ENCODE results near the gene GSTA5. TPM values are rescaled to one million over a fixed set of nuclear protein-coding genes. Genes with fewer than 3 reads are reported as not detected.
"Not testable (repeated sequence)": the region's sequence is repeated elsewhere in the genome, so short reads cannot be mapped to it uniquely, and the experiment has no call there.

Gene GSTA5
- total RNA-seq, 1 donor from 2014 or later, result not detected

GRCh38 chr6:52868240-52868639 lies 27.6 kb upstream of the GSTA5 start:
- intact Hi-C loops (cut with DNase I), result no loop called here
- no peak for TF ChIP-seq CTCF (IDR thresholded peaks at IDR 0.05)

GRCh38 chr6:52861151-52861550 lies 20.5 kb upstream of the GSTA5 start:
- DNase-seq, result peak; percentile 66
- H3K9me3 ChIP-seq; ATAC-seq; H3K4me1 ChIP-seq; H3K27ac ChIP-seq; H3K27me3 ChIP-seq; intact Hi-C loops (cut with DNase I); H3K36me3 ChIP-seq; H3K4me3 ChIP-seq: not testable (repeated sequence)

More at GRCh38 chr6:52868240-52868639, 27.6 kb upstream of the GSTA5 start:
- no peaks in the 10 kb centered on the region for H3K4me1 ChIP-seq
- H3K36me3 ChIP-seq, result no peaks in the 10 kb centered on the region
- no peak overlapping the region for H3K27ac ChIP-seq
- no peaks in the 10 kb centered on the region for H3K27me3 ChIP-seq
- H3K4me3 ChIP-seq, result no peak overlapping the region
- DNase-seq (no peak), ATAC-seq (no peak)
- H3K9me3 ChIP-seq, result no peaks in the 10 kb centered on the region

- Histone ChIP-seq H3K36me3 (no peaks in the 10 kb centered on the region), H3K4me3 (no peak overlapping the region), H3K27ac (no peak overlapping the region), H3K9me3 (no peaks in the 10 kb centered on the region), H3K4me1 (no peaks in the 10 kb centered on the region), H3K27me3 (no peaks in the 10 kb centered on the region)
- intact Hi-C loops (cut with DNase I), result no loop called here
- TF ChIP-seq CTCF (IDR thresholded peaks at IDR 0.05), result no peak
- no peak for ATAC-seq
- no peak for DNase-seq
Measured at GRCh38 chr6:52858416-52858815, 17.8 kb upstream of the GSTA5 start.

- H3K4me1 ChIP-seq; ATAC-seq; H3K27ac ChIP-seq; H3K4me3 ChIP-seq; H3K9me3 ChIP-seq; H3K27me3 ChIP-seq; H3K36me3 ChIP-seq; intact Hi-C loops (cut with DNase I): not testable (repeated sequence)
- DNase-seq, result peak; percentile 73
Measured at GRCh38 chr6:52856137-52856536, 15.5 kb upstream of the GSTA5 start.

GRCh38 chr6:52849137-52849536 lies 8.5 kb upstream of the GSTA5 start:
- H3K9me3 ChIP-seq, result no peaks in the 10 kb centered on the region
- no peak for TF ChIP-seq CTCF (IDR thresholded peaks at IDR 0.05)
- no peak overlapping the region for H3K27ac ChIP-seq
- DNase-seq (no peak), ATAC-seq (no peak)
- no peaks in the 10 kb centered on the region for H3K36me3 ChIP-seq
- intact Hi-C loops (cut with DNase I), result no loop called here
- H3K4me3 ChIP-seq, result no peak overlapping the region
- H3K27me3 ChIP-seq, result no peaks in the 10 kb centered on the region
- no peaks in the 10 kb centered on the region for H3K4me1 ChIP-seq

- Histone ChIP-seq H3K9me3 (no peaks in the 10 kb centered on the region), H3K27ac (no peak overlapping the region), H3K4me3 (no peak overlapping the region), H3K4me1 (no peaks in the 10 kb centered on the region), H3K27me3 (no peaks in the 10 kb centered on the region), H3K36me3 (no peaks in the 10 kb centered on the region)
- ATAC-seq, result no peak
- intact Hi-C loops (cut with DNase I), result no loop called here
- TF ChIP-seq CTCF (IDR thresholded peaks at IDR 0.05), result no peak
- no peak for DNase-seq
Measured at GRCh38 chr6:52846002-52846401, 5.4 kb upstream of the GSTA5 start.

GRCh38 chr6:52843605-52844004 lies 3.0 kb upstream of the GSTA5 start:
- no peaks in the 10 kb centered on the region for H3K27me3 ChIP-seq
- ATAC-seq (no peak), DNase-seq (no peak)
- no peak overlapping the region for H3K27ac ChIP-seq
- H3K36me3 ChIP-seq, result no peaks in the 10 kb centered on the region
- H3K4me3 ChIP-seq, result no peak overlapping the region
- H3K4me1 ChIP-seq, result peaks cover 6% of the 10 kb centered on the region
- no peaks in the 10 kb centered on the region for H3K9me3 ChIP-seq
- intact Hi-C loops (cut with DNase I), result no loop called here
- TF ChIP-seq CTCF (IDR thresholded peaks at IDR 0.05), result no peak

Measured in upper lobe of right lung (tissue), 1 donor.